C4-2B (cell line): ENCODE results near the gene OR6M1.

Experiments used
- H3K27ac ChIP-seq: fragments of 450-650 bp; 2 replicates; pipeline ENCODE4 v1.5.1; 2017
- CTCF ChIP-seq: fragments of 450-650 bp; conservative IDR thresholded peaks from 2 replicates; pipeline ENCODE4 v1.5.1; 2017; ENCODE audit warnings: mild to moderate bottlenecking
- ZFX ChIP-seq: fragments of 450-650 bp; IDR thresholded peaks from 2 replicates; pipeline ENCODE4 v1.6.1; 2017

The OR6M1 gene

GRCh38 chr11:123798513-123799252 lies 7.5 kb downstream of the OR6M1 start:
- TF ChIP-seq CTCF (no peak), ZFX (no peak)
- no peak overlapping the region for H3K27ac ChIP-seq

- TF ChIP-seq ZFX (no peak), CTCF (no peak)
These were observed 8.1 kb downstream of the OR6M1 start for GRCh38 chr11:123798079-123798478.

GRCh38 chr11:123797541-123797940 lies 8.6 kb downstream of the OR6M1 start:
- no peak overlapping the region for H3K27ac ChIP-seq
- TF ChIP-seq ZFX, result no peak
- TF ChIP-seq CTCF, result no peak

More at GRCh38 chr11:123798079-123798478, 8.1 kb downstream of the OR6M1 start:
- H3K27ac ChIP-seq, result no peak overlapping the region

- TF ChIP-seq ZFX, result no peak
- TF ChIP-seq CTCF, result no peak
- no peak overlapping the region for H3K27ac ChIP-seq
These were observed 9.0 kb downstream of the OR6M1 start for GRCh38 chr11:123797114-123797513.

- no peak overlapping the region for H3K27ac ChIP-seq
- TF ChIP-seq CTCF (no peak), ZFX (no peak)
These were observed 9.9 kb downstream of the OR6M1 start for GRCh38 chr11:123796226-123796625.

GRCh38 chr11:123783536-123783935 lies 22.6 kb downstream of the OR6M1 start:
- TF ChIP-seq ZFX, result no peak
- TF ChIP-seq CTCF, result no peak
- H3K27ac ChIP-seq, result no peak overlapping the region

GRCh38 chr11:123778511-123778910 lies 27.6 kb downstream of the OR6M1 start:
- H3K27ac ChIP-seq, result no peak overlapping the region
- no peak for TF ChIP-seq CTCF
- TF ChIP-seq ZFX, result no peak
